ENCODE data around the gene DSG3. TPM values are rescaled to one million over a fixed set of nuclear protein-coding genes. Genes with fewer than 3 reads are reported as not detected.

Gene DSG3
- total RNA-seq, 1 experiment from 2014 or later, result 0.04 TPM

- no peak overlapping the region for H3K4ac ChIP-seq (ENCODE audit: low read depth, low read length)
Observed at GRCh38 chr18:31484461-31484860, 36.9 kb downstream of the DSG3 start.

More at GRCh38 chr18:31484461-31484860, 36.9 kb downstream of the DSG3 start:
- Histone ChIP-seq H4K8ac (replicated peaks; ENCODE audit: insufficient read length, low read depth, low read length) (no peak overlapping the region), H4K20me1 (ENCODE audit: control insufficient read depth, insufficient read depth, insufficient read length) (no peaks in the 10 kb centered on the region), H3K27me3 (ENCODE audit: insufficient read depth, low read length) (no peaks in the 10 kb centered on the region), H3K79me1 (ENCODE audit: insufficient read depth, low read depth, low read length, poor library complexity, severe bottlenecking) (no peaks in the 10 kb centered on the region), H3K23ac (ENCODE audit: insufficient read length, low read depth, low read length) (no peak overlapping the region), H3T11ph (ENCODE audit: low read length) (no peak overlapping the region), H3K14ac (ENCODE audit: insufficient read depth, low read length) (no peak overlapping the region), H2BK5ac (ENCODE audit: insufficient read length, low read length) (no peak overlapping the region), H3K9ac (ENCODE audit: extremely low read depth, insufficient read length, low read length) (no peak overlapping the region), H3K79me2 (ENCODE audit: insufficient read depth, low read length) (no peaks in the 10 kb centered on the region), H3K4me2 (ENCODE audit: insufficient read depth, insufficient read length, low read length) (no peak overlapping the region), H4K91ac (ENCODE audit: insufficient read length, low read depth, low read length) (no peak overlapping the region), H2BK15ac (ENCODE audit: low read depth, low read length) (no peak overlapping the region), H3K23me2 (ENCODE audit: insufficient read length, low read depth, low read length, poor library complexity, severe bottlenecking) (no peaks in the 10 kb centered on the region), H3K18ac (ENCODE audit: insufficient read length, low read depth, low read length) (no peak overlapping the region), H3K56ac (ENCODE audit: insufficient read length, low read depth, low read length) (no peak overlapping the region), H3K4me1 (ENCODE audit: insufficient read depth, low read length) (no peaks in the 10 kb centered on the region), H2BK12ac (ENCODE audit: insufficient read length, low read depth, low read length) (no peak overlapping the region), H3K27ac (ENCODE audit: insufficient read length, low read depth, low read length) (no peak overlapping the region), H2BK20ac (ENCODE audit: low read depth, low read length, poor library complexity, severe bottlenecking) (no peak overlapping the region), H2AFZ (ENCODE audit: low read length) (no peak overlapping the region), H2AK5ac (ENCODE audit: insufficient read length, low read length) (no peak overlapping the region), H4K5ac (ENCODE audit: insufficient read length, low read depth, low read length) (no peak overlapping the region), H3K9me3 (ENCODE audit: control insufficient read depth, low read depth, low read length) (no peaks in the 10 kb centered on the region), H2BK120ac (ENCODE audit: low read depth, low read length, poor library complexity, severe bottlenecking) (no peak overlapping the region)
- H3K4me3 Mint-ChIP-seq, result no peak overlapping the region
- no peak for DNase-seq
- H3K4me1 Mint-ChIP-seq, result peaks cover 0 to 7% of the 10 kb centered on the region in 2 experiments; a peak in 3 of 4 replicates
- WGBS (ENCODE audit: extremely low coverage, insufficient read length, low lambda C conversion rate), result no CpG with 5 or more reads among the region's 1 CpG
- no peak overlapping the region for H3K27ac Mint-ChIP-seq
- peaks cover 0 to under 1% (median 0%) of the 10 kb centered on the region in 3 experiments; a peak in 1 of 7 replicates for H3K36me3 Mint-ChIP-seq (ENCODE audit: insufficient read depth in 1 of 3, low read depth in 3 of 3)
- no peak for TF ChIP-seq CTCF (conservative IDR thresholded peaks at IDR 0.05)
- no peaks in the 10 kb centered on the region for H3K27me3 Mint-ChIP-seq (ENCODE audit: low read depth)
- H3K9me3 Mint-ChIP-seq, result peaks cover 0 to under 1% of the 10 kb centered on the region in 2 experiments; a peak in 1 of 5 replicates
